Measurements from ENCODE around the gene SPACA4.

Gene SPACA4

GRCh38 chr19:48598996-48599700, 7.4 kb upstream of the SPACA4 start:
- no peak for TF ChIP-seq YY1 (IDR thresholded peaks at IDR 0.05; ENCODE audit: low read depth)
- TF ChIP-seq TAF1 (IDR thresholded peaks at IDR 0.05; ENCODE audit: low read depth): no peak
- TF ChIP-seq NFIC (IDR thresholded peaks at IDR 0.05): no peak

- TF ChIP-seq EGR1 (IDR thresholded peaks at IDR 0.05): no peak
- no peak for TF ChIP-seq RAD21 (IDR thresholded peaks at IDR 0.05; ENCODE audit: low read depth)
- no peak for TF ChIP-seq NFIC (IDR thresholded peaks at IDR 0.05)
- no peak for TF ChIP-seq FOXM1 (IDR thresholded peaks at IDR 0.05; ENCODE audit: borderline replicate concordance, low read depth)
- no peak for TF ChIP-seq TAF1 (IDR thresholded peaks at IDR 0.05; ENCODE audit: low read depth)
- no peak for TF ChIP-seq MAX (IDR thresholded peaks at IDR 0.05)
- no peak for TF ChIP-seq YY1 (IDR thresholded peaks at IDR 0.05; ENCODE audit: low read depth)
- no peak for TF ChIP-seq ZBTB7A (IDR thresholded peaks at IDR 0.05; ENCODE audit: low read depth)
Observed at GRCh38 chr19:48600679-48601417, 5.7 kb upstream of the SPACA4 start.

- TF ChIP-seq USF1 (IDR thresholded peaks at IDR 0.05) (no peak), TCF12 (IDR thresholded peaks at IDR 0.05; ENCODE audit: low read depth) (no peak), CEBPB (IDR thresholded peaks at IDR 0.05) (no peak), REST (IDR thresholded peaks at IDR 0.05; ENCODE audit: low read depth) (no peak), TEAD4 (IDR thresholded peaks at IDR 0.05) (no peak), NFIC (IDR thresholded peaks at IDR 0.05) (no peak), YY1 (IDR thresholded peaks at IDR 0.05; ENCODE audit: low read depth) (no peak), MAX (IDR thresholded peaks at IDR 0.05) (no peak), FOXM1 (IDR thresholded peaks at IDR 0.05; ENCODE audit: borderline replicate concordance, low read depth) (no peak)
Observed at GRCh38 chr19:48603001-48603400, 3.5 kb upstream of the SPACA4 start.

- TF ChIP-seq RAD21 (IDR thresholded peaks at IDR 0.05; ENCODE audit: low read depth) (no peak), TEAD4 (IDR thresholded peaks at IDR 0.05) (no peak), NFIC (IDR thresholded peaks at IDR 0.05) (no peak), TAF1 (IDR thresholded peaks at IDR 0.05; ENCODE audit: low read depth) (no peak), TCF12 (IDR thresholded peaks at IDR 0.05; ENCODE audit: low read depth) (no peak), YY1 (IDR thresholded peaks at IDR 0.05; ENCODE audit: low read depth) (no peak), USF1 (IDR thresholded peaks at IDR 0.05) (no peak), FOXM1 (IDR thresholded peaks at IDR 0.05; ENCODE audit: borderline replicate concordance, low read depth) (no peak), CEBPB (IDR thresholded peaks at IDR 0.05) (no peak), EGR1 (IDR thresholded peaks at IDR 0.05) (no peak), CREB1 (IDR thresholded peaks at IDR 0.05; ENCODE audit: low read depth) (no peak), ZBTB7A (IDR thresholded peaks at IDR 0.05; ENCODE audit: low read depth) (no peak), EP300 (IDR thresholded peaks at IDR 0.05; ENCODE audit: borderline replicate concordance) (no peak), MAX (IDR thresholded peaks at IDR 0.05) (no peak), REST (IDR thresholded peaks at IDR 0.05; ENCODE audit: low read depth) (no peak)
Observed at GRCh38 chr19:48603449-48603848, 3.1 kb upstream of the SPACA4 start.

GRCh38 chr19:48603850-48604249, 2.7 kb upstream of the SPACA4 start:
- TF ChIP-seq REST (IDR thresholded peaks at IDR 0.05; ENCODE audit: low read depth) (no peak), RAD21 (IDR thresholded peaks at IDR 0.05; ENCODE audit: low read depth) (no peak), MAX (IDR thresholded peaks at IDR 0.05) (no peak), YY1 (IDR thresholded peaks at IDR 0.05; ENCODE audit: low read depth) (no peak), TEAD4 (IDR thresholded peaks at IDR 0.05) (no peak), FOXM1 (IDR thresholded peaks at IDR 0.05; ENCODE audit: borderline replicate concordance, low read depth) (no peak), USF1 (IDR thresholded peaks at IDR 0.05) (no peak)
